ENCODE results near the gene SORCS2.

The SORCS2 gene

GRCh38 chr4:7663075-7663541 lies 470.8 kb downstream of the SORCS2 start:
- DNase-seq: no peak

- no peak for DNase-seq
These were observed 471.8 kb downstream of the SORCS2 start for GRCh38 chr4:7664106-7664505.

- no peak for DNase-seq
These were observed 473.0 kb downstream of the SORCS2 start for GRCh38 chr4:7665321-7665720.

- no peak for DNase-seq
These were observed 473.7 kb downstream of the SORCS2 start for GRCh38 chr4:7666011-7666410.

- no peak for DNase-seq
These were observed 474.4 kb downstream of the SORCS2 start for GRCh38 chr4:7666744-7667143.

- no peak for DNase-seq
These were observed 475.9 kb downstream of the SORCS2 start for GRCh38 chr4:7668271-7668670.

- no peak for DNase-seq
These were observed 476.5 kb downstream of the SORCS2 start for GRCh38 chr4:7668826-7669225.

- no peak for DNase-seq
These were observed 480.3 kb downstream of the SORCS2 start for GRCh38 chr4:7672601-7673000.

GRCh38 chr4:7673121-7673520 lies 480.8 kb downstream of the SORCS2 start:
- DNase-seq: no peak

GRCh38 chr4:7674706-7675105 lies 482.4 kb downstream of the SORCS2 start:
- DNase-seq: no peak

GRCh38 chr4:7675136-7675535 lies 482.8 kb downstream of the SORCS2 start:
- no peak for DNase-seq

GRCh38 chr4:7675612-7676320 lies 483.4 kb downstream of the SORCS2 start:
- DNase-seq: no peak

- DNase-seq: no peak
These were observed 484.1 kb downstream of the SORCS2 start for GRCh38 chr4:7676398-7676922.

GRCh38 chr4:7677086-7677485 lies 484.7 kb downstream of the SORCS2 start:
- DNase-seq: no peak

- DNase-seq: no peak
These were observed 485.5 kb downstream of the SORCS2 start for GRCh38 chr4:7677799-7678301.

GRCh38 chr4:7678318-7678852 lies 486.0 kb downstream of the SORCS2 start:
- no peak for DNase-seq

GRCh38 chr4:7679406-7680040 lies 487.2 kb downstream of the SORCS2 start:
- DNase-seq: no peak

- no peak for DNase-seq
These were observed 487.8 kb downstream of the SORCS2 start for GRCh38 chr4:7680106-7680505.

- no peak for DNase-seq
These were observed 488.4 kb downstream of the SORCS2 start for GRCh38 chr4:7680731-7681130.

GRCh38 chr4:7683126-7683703 lies 490.9 kb downstream of the SORCS2 start:
- no peak for DNase-seq

GRCh38 chr4:7684294-7684693 lies 492.0 kb downstream of the SORCS2 start:
- DNase-seq: no peak

GRCh38 chr4:7686070-7686870 lies 493.9 kb downstream of the SORCS2 start:
- DNase-seq: no peak

GRCh38 chr4:7687006-7687405 lies 494.7 kb downstream of the SORCS2 start:
- no peak for DNase-seq
